ENCODE results near the gene CDH4.

DNA sequence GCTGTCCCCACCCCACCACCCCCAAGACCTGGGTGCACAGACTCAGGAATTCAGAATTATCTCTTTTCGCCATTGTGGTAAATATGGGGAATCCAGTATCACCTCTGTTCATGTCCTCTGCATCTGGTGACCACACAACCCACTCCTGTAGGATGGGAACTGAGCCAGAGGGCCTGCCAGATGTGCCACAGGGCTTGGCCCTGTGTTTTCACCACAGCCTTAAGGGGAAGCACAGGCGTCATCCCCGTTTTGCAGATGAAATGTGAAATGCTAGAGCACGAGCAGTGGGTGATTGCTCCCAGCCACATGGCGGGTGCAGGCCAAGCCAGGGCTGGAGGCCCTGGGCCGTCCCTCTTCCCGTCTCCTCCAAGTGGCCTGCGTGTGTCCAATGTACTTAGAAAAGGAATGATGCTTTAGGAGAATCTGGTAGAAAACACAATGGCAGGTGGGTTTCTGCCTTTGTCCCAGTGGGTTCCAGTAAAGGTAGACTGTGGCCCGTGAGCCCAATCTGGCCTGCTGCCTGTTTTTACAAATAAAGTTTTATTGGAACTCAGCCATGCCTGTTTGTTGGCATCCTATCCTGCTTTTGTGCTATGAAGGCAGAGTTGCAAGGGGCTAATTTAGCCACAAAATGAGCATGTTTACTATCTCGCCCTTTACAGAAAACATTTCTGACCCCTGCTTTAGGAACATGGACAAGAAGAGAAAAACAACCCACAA, 309.2 kb downstream of the CDH4 start:
- no peak for TF ChIP-seq CTCF (IDR thresholded peaks at IDR 0.05)
- no peak for TF ChIP-seq EZH2 (IDR thresholded peaks at IDR 0.05; ENCODE audit: borderline replicate concordance, insufficient read depth, low read depth, low read length, poor library complexity, severe bottlenecking)

All from B cell (primary cell).